K562 (cell line): ENCODE results near the gene C1orf116. TPM values are rescaled to one million over a fixed set of nuclear protein-coding genes. Genes with fewer than 3 reads are reported as not detected.

Experiments used
- CXXC5 ChIP-seq: fragments of 250-450 bp; sonication (Bioruptor Pico); IDR thresholded peaks from 2 replicates; pipeline ENCODE4 v1.8.0; 2022; ENCODE audit warnings: inconsistent platforms, mild to moderate bottlenecking, moderate library complexity
- GTF2A2 ChIP-seq: IDR thresholded peaks from 2 replicates; pipeline ENCODE4 v1.6.1; 2016; ENCODE audit warnings: mild to moderate bottlenecking, missing genetic modification characterization, missing compliant biosample characterization
- GTF2E2 ChIP-seq: fragments of 200-800 bp; sonication (Bioruptor generic); IDR thresholded peaks from 2 replicates; pipeline ENCODE4 v1.6.1; 2016; ENCODE audit warnings: missing genetic modification characterization, missing compliant biosample characterization
- HMG20A ChIP-seq: fragments of 450-650 bp; formaldehyde crosslinking; conservative IDR thresholded peaks from 2 replicates; pipeline ENCODE4 v1.4.0; 2020; ENCODE audit warnings: mild to moderate bottlenecking, mixed read lengths
- PTRF ChIP-seq: fragments of 450-650 bp; IDR thresholded peaks from 2 replicates; pipeline ENCODE4 v1.6.1; 2016; ENCODE audit warnings: mild to moderate bottlenecking, missing genetic modification characterization, missing compliant biosample characterization
- SMAD4 ChIP-seq: fragments of 250-450 bp; sonication (Bioruptor Pico); conservative IDR thresholded peaks from 2 replicates; pipeline ENCODE4 v1.8.0; 2021; ENCODE audit warnings: inconsistent platforms, mild to moderate bottlenecking, moderate library complexity
- ZNF165 ChIP-seq: fragments of 250-450 bp; sonication (Bioruptor Pico); IDR thresholded peaks from 2 replicates; pipeline ENCODE4 v1.4.0; 2020; ENCODE audit warnings: borderline replicate concordance
- ZNF444 ChIP-seq: fragments of 250-450 bp; sonication (Bioruptor Pico); IDR thresholded peaks from 2 replicates; pipeline ENCODE4 v1.4.0; 2020; ENCODE audit warnings: mild to moderate bottlenecking, moderate library complexity
- ZNF586 ChIP-seq: fragments of 450-650 bp; formaldehyde crosslinking; conservative IDR thresholded peaks from 2 replicates; pipeline ENCODE4 v1.4.0; 2020; ENCODE audit warnings: mild to moderate bottlenecking, moderate library complexity
- polyA plus RNA-seq, 8 experiments: library from polyadenylated mRNA; depleted of rRNA in 4 of 8; stranded (reverse) in 5 of 8; unstranded in 3 of 8; fragments of >200 nt; fragmentation: Nextera tagmentation in 2 of 8; fragmentation: Illumina TruSeq in 1 of 8; extraction: Ambion mirVana in 2 of 8; extraction: Trizol in 1 of 8; gene quantifications; 2 replicates each; pipeline versions ENCODE4 v1.2.1 to v1.2.3, GENCODE V29; 2011 to 2014; ENCODE audit warnings: inconsistent platforms in 1 of 8, missing spikeins in 1 of 8
- total RNA-seq, 7 experiments: library from RNA; depleted of rRNA in 6 of 7; stranded (reverse); fragments of >200 nt in 6 of 7; fragmentation: Illumina TruSeq in 2 of 7; extraction: Trizol in 2 of 7; gene quantifications; 2 replicates each; pipeline versions ENCODE4 v1.2.1 to v1.2.3, GENCODE V29; 2011 to 2021; ENCODE audit warnings: low replicate concordance in 1 of 7
- TF ChIP-seq, protein P1 (sequence below): fragments of 250-450 bp; sonication (Bioruptor Pico); IDR thresholded peaks from 2 replicates; pipeline ENCODE4 v1.8.0; 2021; ENCODE audit warnings: moderate library complexity, mild to moderate bottlenecking, inconsistent platforms
- TF ChIP-seq, protein P2 (sequence below): fragments of 450-650 bp; IDR thresholded peaks from 2 replicates; pipeline ENCODE4 v1.6.1; 2017; ENCODE audit warnings: antibody characterized with exemption, mild to moderate bottlenecking
- TF ChIP-seq, protein P3 (sequence below): fragments of 250-450 bp; sonication (Bioruptor Pico); IDR thresholded peaks from 2 replicates; pipeline ENCODE4 v1.4.0; 2020
- TF ChIP-seq, protein P4 (sequence below): fragments of 250-450 bp; sonication (Bioruptor Pico); IDR thresholded peaks from 2 replicates; pipeline ENCODE4 v1.8.0; 2022; ENCODE audit warnings: moderate library complexity, mild to moderate bottlenecking, inconsistent platforms
- TF ChIP-seq, protein P5 (sequence below), 3 experiments: IDR thresholded peaks in 2 of 3; conservative IDR thresholded peaks in 1 of 3; 2 replicates each; pipeline ENCODE4 v1.5.1; 2011 to 2012; ENCODE audit warnings: low read length in 3 of 3, mild to moderate bottlenecking in 3 of 3, control low read depth in 2 of 3, improper control_type of control experiment in 1 of 3, inconsistent platforms in 1 of 3, low read depth in 1 of 3, mixed read lengths in 1 of 3, moderate library complexity in 1 of 3; ENCODE audit not compliant: insufficient read depth in 2 of 3
- TF ChIP-seq, protein P6 (sequence below): fragments of 250-450 bp; sonication (Bioruptor Pico); IDR thresholded peaks from 2 replicates; pipeline ENCODE4 v1.5.0; 2020; ENCODE audit warnings: mild to moderate bottlenecking, borderline replicate concordance

C1orf116 gene
- total and polyA plus RNA-seq, 9 of the 15 experiments (the other 6 are each of a cell fraction or from before 2014, with no cell fraction given), result 0.62 to 3.0 (median 0.95) TPM

DNA sequence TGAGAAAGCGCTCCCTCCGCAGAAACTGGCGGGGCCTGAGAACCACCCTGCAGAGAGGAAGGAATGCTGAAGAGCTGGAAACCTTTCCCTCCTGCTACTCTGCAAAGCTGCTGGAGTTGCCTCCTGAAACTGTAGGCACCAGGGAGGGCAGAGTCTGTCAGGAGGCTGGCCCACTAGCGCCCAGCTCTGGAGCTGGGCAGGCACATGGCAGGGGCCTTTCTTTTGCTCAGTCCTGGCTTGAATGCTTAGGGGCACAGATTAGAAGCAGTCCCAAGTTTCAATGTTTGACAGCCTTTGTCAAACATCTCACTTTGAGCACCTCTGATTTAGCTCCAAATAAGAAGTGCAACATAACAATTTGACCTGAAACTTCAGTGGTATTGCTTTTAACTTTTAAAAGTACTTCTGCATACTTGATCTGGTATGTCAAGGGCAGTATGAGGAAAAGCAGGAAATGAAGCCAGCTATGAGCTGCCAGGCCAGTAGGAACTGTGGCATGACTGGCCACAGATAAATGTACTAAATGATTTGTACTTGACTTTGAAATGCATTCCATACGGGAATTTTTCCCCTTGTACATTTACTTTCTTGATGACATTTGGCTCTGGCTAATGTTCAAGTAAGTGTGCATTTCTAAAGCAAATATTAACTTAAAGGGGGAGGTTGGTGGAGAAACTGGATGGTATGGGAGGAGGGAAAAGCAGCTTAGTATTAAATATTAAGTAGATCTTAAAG, 7.2 kb downstream of the C1orf116 start (continued):
- TF ChIP-seq PTRF (no peak), ZNF165 (CRISPR knock-in tag) (peak; percentile 32; the same call in 1 of the 2 replicates), GTF2A2 (tag) (peak; percentile 74), GTF2E2 (tag) (no peak; the same call in 1 of the 2 replicates), SMAD4 (CRISPR knock-in tag) (peak; percentile 66), ZNF586 (CRISPR knock-in tag) (peak; percentile 62; the same call in 1 of the 2 replicates), HMG20A (CRISPR knock-in tag) (0 out of 2 replicates have a peak, but pooled peaks have one; percentile 44), CXXC5 (peak; percentile 81), ZNF444 (CRISPR knock-in tag) (peak; percentile 74; the same call in 1 of the 2 replicates)
- TF ChIP-seq, protein P1, sequence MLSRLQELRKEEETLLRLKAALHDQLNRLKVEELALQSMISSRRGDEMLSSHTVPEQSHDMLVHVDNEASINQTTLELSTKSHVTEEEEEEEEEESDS (CRISPR knock-in tag), result no peak
- TF ChIP-seq, protein P2, sequence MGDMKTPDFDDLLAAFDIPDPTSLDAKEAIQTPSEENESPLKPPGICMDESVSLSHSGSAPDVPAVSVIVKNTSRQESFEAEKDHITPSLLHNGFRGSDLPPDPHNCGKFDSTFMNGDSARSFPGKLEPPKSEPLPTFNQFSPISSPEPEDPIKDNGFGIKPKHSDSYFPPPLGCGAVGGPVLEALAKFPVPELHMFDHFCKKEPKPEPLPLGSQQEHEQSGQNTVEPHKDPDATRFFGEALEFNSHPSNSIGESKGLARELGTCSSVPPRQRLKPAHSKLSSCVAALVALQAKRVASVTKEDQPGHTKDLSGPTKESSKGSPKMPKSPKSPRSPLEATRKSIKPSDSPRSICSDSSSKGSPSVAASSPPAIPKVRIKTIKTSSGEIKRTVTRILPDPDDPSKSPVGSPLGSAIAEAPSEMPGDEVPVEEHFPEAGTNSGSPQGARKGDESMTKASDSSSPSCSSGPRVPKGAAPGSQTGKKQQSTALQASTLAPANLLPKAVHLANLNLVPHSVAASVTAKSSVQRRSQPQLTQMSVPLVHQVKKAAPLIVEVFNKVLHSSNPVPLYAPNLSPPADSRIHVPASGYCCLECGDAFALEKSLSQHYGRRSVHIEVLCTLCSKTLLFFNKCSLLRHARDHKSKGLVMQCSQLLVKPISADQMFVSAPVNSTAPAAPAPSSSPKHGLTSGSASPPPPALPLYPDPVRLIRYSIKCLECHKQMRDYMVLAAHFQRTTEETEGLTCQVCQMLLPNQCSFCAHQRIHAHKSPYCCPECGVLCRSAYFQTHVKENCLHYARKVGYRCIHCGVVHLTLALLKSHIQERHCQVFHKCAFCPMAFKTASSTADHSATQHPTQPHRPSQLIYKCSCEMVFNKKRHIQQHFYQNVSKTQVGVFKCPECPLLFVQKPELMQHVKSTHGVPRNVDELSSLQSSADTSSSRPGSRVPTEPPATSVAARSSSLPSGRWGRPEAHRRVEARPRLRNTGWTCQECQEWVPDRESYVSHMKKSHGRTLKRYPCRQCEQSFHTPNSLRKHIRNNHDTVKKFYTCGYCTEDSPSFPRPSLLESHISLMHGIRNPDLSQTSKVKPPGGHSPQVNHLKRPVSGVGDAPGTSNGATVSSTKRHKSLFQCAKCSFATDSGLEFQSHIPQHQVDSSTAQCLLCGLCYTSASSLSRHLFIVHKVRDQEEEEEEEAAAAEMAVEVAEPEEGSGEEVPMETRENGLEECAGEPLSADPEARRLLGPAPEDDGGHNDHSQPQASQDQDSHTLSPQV, result peak; percentile 97
- TF ChIP-seq, protein P3, sequence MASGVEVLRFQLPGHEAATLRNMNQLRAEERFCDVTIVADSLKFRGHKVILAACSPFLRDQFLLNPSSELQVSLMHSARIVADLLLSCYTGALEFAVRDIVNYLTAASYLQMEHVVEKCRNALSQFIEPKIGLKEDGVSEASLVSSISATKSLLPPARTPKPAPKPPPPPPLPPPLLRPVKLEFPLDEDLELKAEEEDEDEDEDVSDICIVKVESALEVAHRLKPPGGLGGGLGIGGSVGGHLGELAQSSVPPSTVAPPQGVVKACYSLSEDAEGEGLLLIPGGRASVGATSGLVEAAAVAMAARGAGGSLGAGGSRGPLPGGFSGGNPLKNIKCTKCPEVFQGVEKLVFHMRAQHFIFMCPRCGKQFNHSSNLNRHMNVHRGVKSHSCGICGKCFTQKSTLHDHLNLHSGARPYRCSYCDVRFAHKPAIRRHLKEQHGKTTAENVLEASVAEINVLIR (CRISPR knock-in tag), result peak; percentile 16; the same call in 1 of the 2 replicates
- TF ChIP-seq, protein P4, sequence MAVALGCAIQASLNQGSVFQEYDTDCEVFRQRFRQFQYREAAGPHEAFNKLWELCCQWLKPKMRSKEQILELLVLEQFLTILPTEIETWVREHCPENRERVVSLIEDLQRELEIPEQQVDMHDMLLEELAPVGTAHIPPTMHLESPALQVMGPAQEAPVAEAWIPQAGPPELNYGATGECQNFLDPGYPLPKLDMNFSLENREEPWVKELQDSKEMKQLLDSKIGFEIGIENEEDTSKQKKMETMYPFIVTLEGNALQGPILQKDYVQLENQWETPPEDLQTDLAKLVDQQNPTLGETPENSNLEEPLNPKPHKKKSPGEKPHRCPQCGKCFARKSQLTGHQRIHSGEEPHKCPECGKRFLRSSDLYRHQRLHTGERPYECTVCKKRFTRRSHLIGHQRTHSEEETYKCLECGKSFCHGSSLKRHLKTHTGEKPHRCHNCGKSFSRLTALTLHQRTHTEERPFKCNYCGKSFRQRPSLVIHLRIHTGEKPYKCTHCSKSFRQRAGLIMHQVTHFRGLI (CRISPR knock-in tag), result peak; percentile 81
- TF ChIP-seq, protein P5, sequence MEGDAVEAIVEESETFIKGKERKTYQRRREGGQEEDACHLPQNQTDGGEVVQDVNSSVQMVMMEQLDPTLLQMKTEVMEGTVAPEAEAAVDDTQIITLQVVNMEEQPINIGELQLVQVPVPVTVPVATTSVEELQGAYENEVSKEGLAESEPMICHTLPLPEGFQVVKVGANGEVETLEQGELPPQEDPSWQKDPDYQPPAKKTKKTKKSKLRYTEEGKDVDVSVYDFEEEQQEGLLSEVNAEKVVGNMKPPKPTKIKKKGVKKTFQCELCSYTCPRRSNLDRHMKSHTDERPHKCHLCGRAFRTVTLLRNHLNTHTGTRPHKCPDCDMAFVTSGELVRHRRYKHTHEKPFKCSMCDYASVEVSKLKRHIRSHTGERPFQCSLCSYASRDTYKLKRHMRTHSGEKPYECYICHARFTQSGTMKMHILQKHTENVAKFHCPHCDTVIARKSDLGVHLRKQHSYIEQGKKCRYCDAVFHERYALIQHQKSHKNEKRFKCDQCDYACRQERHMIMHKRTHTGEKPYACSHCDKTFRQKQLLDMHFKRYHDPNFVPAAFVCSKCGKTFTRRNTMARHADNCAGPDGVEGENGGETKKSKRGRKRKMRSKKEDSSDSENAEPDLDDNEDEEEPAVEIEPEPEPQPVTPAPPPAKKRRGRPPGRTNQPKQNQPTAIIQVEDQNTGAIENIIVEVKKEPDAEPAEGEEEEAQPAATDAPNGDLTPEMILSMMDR (IDR thresholded peaks at IDR 0.05 in 2 of 3, conservative IDR thresholded peaks at IDR 0.05 in 1 of 3; ENCODE audit: insufficient read depth in 2 of 3, low read depth in 1 of 3, low read length in 3 of 3), result 0 out of 6 replicates have a peak, but pooled peaks of 1 of the 3 experiments have one; percentile 4
- TF ChIP-seq, protein P6, sequence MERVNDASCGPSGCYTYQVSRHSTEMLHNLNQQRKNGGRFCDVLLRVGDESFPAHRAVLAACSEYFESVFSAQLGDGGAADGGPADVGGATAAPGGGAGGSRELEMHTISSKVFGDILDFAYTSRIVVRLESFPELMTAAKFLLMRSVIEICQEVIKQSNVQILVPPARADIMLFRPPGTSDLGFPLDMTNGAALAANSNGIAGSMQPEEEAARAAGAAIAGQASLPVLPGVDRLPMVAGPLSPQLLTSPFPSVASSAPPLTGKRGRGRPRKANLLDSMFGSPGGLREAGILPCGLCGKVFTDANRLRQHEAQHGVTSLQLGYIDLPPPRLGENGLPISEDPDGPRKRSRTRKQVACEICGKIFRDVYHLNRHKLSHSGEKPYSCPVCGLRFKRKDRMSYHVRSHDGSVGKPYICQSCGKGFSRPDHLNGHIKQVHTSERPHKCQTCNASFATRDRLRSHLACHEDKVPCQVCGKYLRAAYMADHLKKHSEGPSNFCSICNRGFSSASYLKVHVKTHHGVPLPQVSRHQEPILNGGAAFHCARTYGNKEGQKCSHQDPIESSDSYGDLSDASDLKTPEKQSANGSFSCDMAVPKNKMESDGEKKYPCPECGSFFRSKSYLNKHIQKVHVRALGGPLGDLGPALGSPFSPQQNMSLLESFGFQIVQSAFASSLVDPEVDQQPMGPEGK (CRISPR knock-in tag), result peak; percentile 83; the same call in 1 of the 2 replicates
